Activated CD4-positive, alpha-beta T cell treated with anti-CD3 and anti-CD28 coated beads, Interleukin-2, amount 10 ng/mL, durations not matched to agents 7 days and 5 days (primary cell): ENCODE data around the gene OLFML3. TPM values are rescaled to one million over a fixed set of nuclear protein-coding genes. Genes with fewer than 3 reads are reported as not detected.
A peak's percentile ranks its signal among the peaks of the same experiment; 100 is the strongest.

Source experiments
- CTCF ChIA-PET: fragments of 350-600 bp; sonication (Branson Sonifier 250); formaldehyde crosslinking; loops from one replicate; lab custom pipeline; 2021; ENCODE audit warnings: antibody characterized with exemption; lab: Charles Lee
- POLR2A ChIA-PET: fragments of 350-600 bp; sonication (Branson Sonifier 250); formaldehyde crosslinking; loops from one replicate; lab custom pipeline; 2021; ENCODE audit warnings: antibody characterized with exemption; lab: Charles Lee
- DNase-seq: peaks from one replicate; pipeline ENCODE4 v3.0.0-alpha.2; 2020
- H3K27ac Mint-ChIP-seq: one replicate; pipeline ENCODE4 v1.8.0; 2021; ENCODE audit warnings: mild to moderate bottlenecking, moderate library complexity, mixed read lengths
- H3K27me3 Mint-ChIP-seq: one replicate; pipeline ENCODE4 v1.8.0; 2021; ENCODE audit warnings: mixed read lengths
- H3K36me3 Mint-ChIP-seq: one replicate; pipeline ENCODE4 v1.8.0; 2021; ENCODE audit warnings: low read depth, mixed read lengths
- H3K4me1 Mint-ChIP-seq: one replicate; pipeline ENCODE4 v1.8.0; 2021; ENCODE audit warnings: mixed read lengths
- H3K4me3 Mint-ChIP-seq: one replicate; pipeline ENCODE4 v1.8.0; 2021; ENCODE audit warnings: mild to moderate bottlenecking, moderate library complexity, mixed read lengths
- H3K9me3 Mint-ChIP-seq: one replicate; pipeline ENCODE4 v1.8.0; 2021; ENCODE audit warnings: mixed read lengths
- total RNA-seq, 2 experiments: library from RNA; stranded (reverse); gene quantifications; one replicate each; pipeline ENCODE4 v1.2.3, GENCODE V29; 2021

OLFML3 gene
- total RNA-seq, 2 experiments from 2014 or later: 0.71 to 0.94 TPM

- no peak overlapping the region for H3K27ac Mint-ChIP-seq
- no peak for DNase-seq
- H3K27me3 Mint-ChIP-seq: no peaks in the 10 kb centered on the region
- ChIA-PET POLR2A (no interaction called here), CTCF (interaction anchor here (0.6 to 1.6 kb wide), 4 partner anchors 21 to 273 kb away, joined by 3 to 5 read pairs (median 4); no protein-coding TSS in a partner anchor)
- H3K36me3 Mint-ChIP-seq: peaks cover 50% of the 10 kb centered on the region
- peaks cover 48% of the 10 kb centered on the region for H3K4me1 Mint-ChIP-seq
- H3K9me3 Mint-ChIP-seq: no peaks in the 10 kb centered on the region
- H3K4me3 Mint-ChIP-seq: no peak overlapping the region
Observed at GRCh38 chr1:113951719-113952118, 27.6 kb upstream of the OLFML3 start.

GRCh38 chr1:113957984-113958383, 21.3 kb upstream of the OLFML3 start:
- Mint-ChIP-seq H3K27me3 (no peaks in the 10 kb centered on the region), H3K27ac (no peak overlapping the region), H3K36me3 (peaks cover 69% of the 10 kb centered on the region), H3K4me1 (peaks cover 16% of the 10 kb centered on the region), H3K4me3 (no peak overlapping the region), H3K9me3 (no peaks in the 10 kb centered on the region)
- ChIA-PET CTCF (interaction anchor here (1.3 kb wide), 1 partner anchor 9 kb away, joined by 3 read pairs; no protein-coding TSS in a partner anchor), POLR2A (no interaction called here)
- DNase-seq: no peak

GRCh38 chr1:113958691-113959090, 20.6 kb upstream of the OLFML3 start:
- ChIA-PET POLR2A (no interaction called here), CTCF (interaction anchor here (1.3 kb wide), 1 partner anchor 10 kb away, joined by 3 read pairs; no protein-coding TSS in a partner anchor)
- H3K4me1 Mint-ChIP-seq: peaks cover 20% of the 10 kb centered on the region
- no peak for DNase-seq
- no peaks in the 10 kb centered on the region for H3K27me3 Mint-ChIP-seq
- H3K27ac Mint-ChIP-seq: no peak overlapping the region
- peaks cover 69% of the 10 kb centered on the region for H3K36me3 Mint-ChIP-seq
- H3K9me3 Mint-ChIP-seq: no peaks in the 10 kb centered on the region
- H3K4me3 Mint-ChIP-seq: no peak overlapping the region

- ChIA-PET CTCF (interaction anchor here (1.3 to 2.0 kb wide), 2 partner anchors 10 to 14 kb away, joined by 4 to 5 read pairs; no protein-coding TSS in a partner anchor), POLR2A (no interaction called here)
- Mint-ChIP-seq H3K36me3 (peaks cover 70% of the 10 kb centered on the region), H3K27me3 (no peaks in the 10 kb centered on the region), H3K4me3 (no peak overlapping the region), H3K4me1 (peaks cover 5% of the 10 kb centered on the region), H3K9me3 (no peaks in the 10 kb centered on the region), H3K27ac (no peak overlapping the region)
- no peak for DNase-seq
Observed at GRCh38 chr1:113963281-113963906, 15.9 kb upstream of the OLFML3 start.

- Mint-ChIP-seq H3K4me1 (peaks cover 5% of the 10 kb centered on the region), H3K36me3 (peaks cover 79% of the 10 kb centered on the region), H3K27me3 (no peaks in the 10 kb centered on the region), H3K4me3 (no peak overlapping the region), H3K27ac (peak overlapping the region; percentile 31), H3K9me3 (no peaks in the 10 kb centered on the region)
- POLR2A ChIA-PET: no interaction called here
- DNase-seq: no peak
- CTCF ChIA-PET: no interaction called here
Observed at GRCh38 chr1:113965703-113966412, 13.4 kb upstream of the OLFML3 start.

GRCh38 chr1:113972954-113973353, 6.3 kb upstream of the OLFML3 start:
- no peak for DNase-seq
- ChIA-PET POLR2A (no interaction called here), CTCF (interaction anchor here (0.7 kb wide), 1 partner anchor 19 kb away, joined by 3 read pairs; no protein-coding TSS in a partner anchor)
- no peaks in the 10 kb centered on the region for H3K27me3 Mint-ChIP-seq
- peaks cover 60% of the 10 kb centered on the region for H3K36me3 Mint-ChIP-seq
- no peak overlapping the region for H3K4me3 Mint-ChIP-seq
- H3K27ac Mint-ChIP-seq: no peak overlapping the region
- H3K9me3 Mint-ChIP-seq: no peaks in the 10 kb centered on the region
- peaks cover 38% of the 10 kb centered on the region for H3K4me1 Mint-ChIP-seq

- H3K36me3 Mint-ChIP-seq: peaks cover 40% of the 10 kb centered on the region
- peaks cover 50% of the 10 kb centered on the region for H3K4me1 Mint-ChIP-seq
- peak; percentile 26 for DNase-seq
- POLR2A ChIA-PET: no interaction called here
- no peaks in the 10 kb centered on the region for H3K9me3 Mint-ChIP-seq
- H3K4me3 Mint-ChIP-seq: no peak overlapping the region
- no peak overlapping the region for H3K27ac Mint-ChIP-seq
- H3K27me3 Mint-ChIP-seq: no peaks in the 10 kb centered on the region
- CTCF ChIA-PET: interaction anchor here (0.6 to 1.5 kb wide), 4 partner anchors 10 to 741 kb away, joined by 3 to 5 read pairs (median 4); no protein-coding TSS in a partner anchor
Observed at GRCh38 chr1:113975211-113975895, 3.9 kb upstream of the OLFML3 start.

- ChIA-PET CTCF (interaction anchor here (0.8 to 2.9 kb wide), 5 partner anchors 11 to 306 kb away, joined by 3 to 18 read pairs (median 5); no protein-coding TSS in a partner anchor), POLR2A (no interaction called here)
- DNase-seq: no peak
- no peaks in the 10 kb centered on the region for H3K27me3 Mint-ChIP-seq
- no peak overlapping the region for H3K4me3 Mint-ChIP-seq
- peaks cover 34% of the 10 kb centered on the region for H3K36me3 Mint-ChIP-seq
- no peaks in the 10 kb centered on the region for H3K9me3 Mint-ChIP-seq
- H3K27ac Mint-ChIP-seq: no peak overlapping the region
- H3K4me1 Mint-ChIP-seq: peaks cover 50% of the 10 kb centered on the region
Observed at GRCh38 chr1:113976609-113977278, 2.5 kb upstream of the OLFML3 start.

- CTCF ChIA-PET: interaction anchor here (0.6 to 2.9 kb wide), 5 partner anchors 15 to 1135 kb away, joined by 3 to 18 read pairs (median 5); no protein-coding TSS in a partner anchor
- Mint-ChIP-seq H3K4me1 (peaks cover 50% of the 10 kb centered on the region), H3K9me3 (no peaks in the 10 kb centered on the region), H3K4me3 (no peak overlapping the region), H3K27me3 (no peaks in the 10 kb centered on the region), H3K36me3 (peaks cover 24% of the 10 kb centered on the region), H3K27ac (no peak overlapping the region)
- POLR2A ChIA-PET: interaction anchor here (0.8 kb wide), 1 partner anchor 37 kb away, joined by 15 read pairs; no protein-coding TSS in a partner anchor
- DNase-seq: no peak
Observed at GRCh38 chr1:113977906-113978305, 1.4 kb upstream of the OLFML3 start.

- Mint-ChIP-seq H3K27ac (no peak overlapping the region), H3K4me1 (peaks cover 36% of the 10 kb centered on the region), H3K27me3 (no peaks in the 10 kb centered on the region)
Observed at GRCh38 chr1:113980110-113980509, 836 bp downstream of the OLFML3 start.

GRCh38 chr1:113981962-113982931, 3.0 kb downstream of the OLFML3 start:
- Mint-ChIP-seq H3K9me3 (no peaks in the 10 kb centered on the region), H3K27ac (no peak overlapping the region), H3K4me1 (peaks cover 16% of the 10 kb centered on the region), H3K4me3 (no peak overlapping the region), H3K36me3 (no peaks in the 10 kb centered on the region), H3K27me3 (no peaks in the 10 kb centered on the region)
- POLR2A ChIA-PET: no interaction called here
- no peak for DNase-seq
- CTCF ChIA-PET: interaction anchor here (0.7 kb wide), 1 partner anchor 293 kb away, joined by 4 read pairs; no protein-coding TSS in a partner anchor

More at GRCh38 chr1:113980110-113980509, 836 bp downstream of the OLFML3 start:
- H3K4me3 Mint-ChIP-seq: no peak overlapping the region
- ChIA-PET POLR2A (no interaction called here), CTCF (no interaction called here)
- peaks cover 8% of the 10 kb centered on the region for H3K36me3 Mint-ChIP-seq
- no peak for DNase-seq
- H3K9me3 Mint-ChIP-seq: no peaks in the 10 kb centered on the region
